ENCODE measurements around the gene ROBO3.

DNA sequence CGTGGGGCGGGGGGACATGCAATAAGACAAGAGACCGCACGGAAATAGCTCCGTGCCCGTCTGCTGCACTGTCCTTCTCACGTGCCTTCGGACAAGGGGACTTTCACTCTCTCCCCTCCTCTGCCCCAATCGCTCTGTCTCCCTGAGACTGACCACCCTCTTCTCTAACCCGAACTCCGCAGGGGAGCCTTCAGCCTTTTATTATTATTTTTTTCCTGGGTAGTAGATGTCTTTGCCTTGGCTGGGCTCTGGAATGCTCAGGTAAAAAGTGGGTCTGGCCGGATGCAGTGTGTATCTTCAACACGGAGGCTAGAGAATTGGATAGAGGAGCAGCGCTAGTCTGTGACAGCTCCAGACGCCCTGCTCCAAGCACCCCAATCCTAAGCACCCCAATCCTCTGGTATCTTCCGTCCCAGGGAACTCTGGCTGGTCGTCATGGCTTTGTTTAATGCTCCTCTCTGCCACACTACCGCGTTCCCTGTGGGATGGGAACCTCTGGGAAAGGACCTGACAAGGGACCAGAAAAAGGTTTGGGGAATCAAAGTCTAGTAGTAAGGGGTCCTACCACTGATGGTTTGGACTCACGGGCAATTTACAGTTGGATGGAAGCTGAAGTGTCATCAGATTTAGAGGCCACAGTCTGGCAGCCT lies 25.1 kb upstream of the ROBO3 start:
- no peak for TF ChIP-seq TAF1 (IDR thresholded peaks at IDR 0.05; ENCODE audit: borderline replicate concordance, insufficient read depth, low read length)
- TF ChIP-seq, protein P1, sequence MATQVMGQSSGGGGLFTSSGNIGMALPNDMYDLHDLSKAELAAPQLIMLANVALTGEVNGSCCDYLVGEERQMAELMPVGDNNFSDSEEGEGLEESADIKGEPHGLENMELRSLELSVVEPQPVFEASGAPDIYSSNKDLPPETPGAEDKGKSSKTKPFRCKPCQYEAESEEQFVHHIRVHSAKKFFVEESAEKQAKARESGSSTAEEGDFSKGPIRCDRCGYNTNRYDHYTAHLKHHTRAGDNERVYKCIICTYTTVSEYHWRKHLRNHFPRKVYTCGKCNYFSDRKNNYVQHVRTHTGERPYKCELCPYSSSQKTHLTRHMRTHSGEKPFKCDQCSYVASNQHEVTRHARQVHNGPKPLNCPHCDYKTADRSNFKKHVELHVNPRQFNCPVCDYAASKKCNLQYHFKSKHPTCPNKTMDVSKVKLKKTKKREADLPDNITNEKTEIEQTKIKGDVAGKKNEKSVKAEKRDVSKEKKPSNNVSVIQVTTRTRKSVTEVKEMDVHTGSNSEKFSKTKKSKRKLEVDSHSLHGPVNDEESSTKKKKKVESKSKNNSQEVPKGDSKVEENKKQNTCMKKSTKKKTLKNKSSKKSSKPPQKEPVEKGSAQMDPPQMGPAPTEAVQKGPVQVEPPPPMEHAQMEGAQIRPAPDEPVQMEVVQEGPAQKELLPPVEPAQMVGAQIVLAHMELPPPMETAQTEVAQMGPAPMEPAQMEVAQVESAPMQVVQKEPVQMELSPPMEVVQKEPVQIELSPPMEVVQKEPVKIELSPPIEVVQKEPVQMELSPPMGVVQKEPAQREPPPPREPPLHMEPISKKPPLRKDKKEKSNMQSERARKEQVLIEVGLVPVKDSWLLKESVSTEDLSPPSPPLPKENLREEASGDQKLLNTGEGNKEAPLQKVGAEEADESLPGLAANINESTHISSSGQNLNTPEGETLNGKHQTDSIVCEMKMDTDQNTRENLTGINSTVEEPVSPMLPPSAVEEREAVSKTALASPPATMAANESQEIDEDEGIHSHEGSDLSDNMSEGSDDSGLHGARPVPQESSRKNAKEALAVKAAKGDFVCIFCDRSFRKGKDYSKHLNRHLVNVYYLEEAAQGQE (IDR thresholded peaks at IDR 0.05; ENCODE audit: insufficient read depth in 1 of 2, low read depth in 2 of 2, low read length in 2 of 2), result no peak
